ENCODE results near the gene ZNF488.

ZNF488 gene

DNA sequence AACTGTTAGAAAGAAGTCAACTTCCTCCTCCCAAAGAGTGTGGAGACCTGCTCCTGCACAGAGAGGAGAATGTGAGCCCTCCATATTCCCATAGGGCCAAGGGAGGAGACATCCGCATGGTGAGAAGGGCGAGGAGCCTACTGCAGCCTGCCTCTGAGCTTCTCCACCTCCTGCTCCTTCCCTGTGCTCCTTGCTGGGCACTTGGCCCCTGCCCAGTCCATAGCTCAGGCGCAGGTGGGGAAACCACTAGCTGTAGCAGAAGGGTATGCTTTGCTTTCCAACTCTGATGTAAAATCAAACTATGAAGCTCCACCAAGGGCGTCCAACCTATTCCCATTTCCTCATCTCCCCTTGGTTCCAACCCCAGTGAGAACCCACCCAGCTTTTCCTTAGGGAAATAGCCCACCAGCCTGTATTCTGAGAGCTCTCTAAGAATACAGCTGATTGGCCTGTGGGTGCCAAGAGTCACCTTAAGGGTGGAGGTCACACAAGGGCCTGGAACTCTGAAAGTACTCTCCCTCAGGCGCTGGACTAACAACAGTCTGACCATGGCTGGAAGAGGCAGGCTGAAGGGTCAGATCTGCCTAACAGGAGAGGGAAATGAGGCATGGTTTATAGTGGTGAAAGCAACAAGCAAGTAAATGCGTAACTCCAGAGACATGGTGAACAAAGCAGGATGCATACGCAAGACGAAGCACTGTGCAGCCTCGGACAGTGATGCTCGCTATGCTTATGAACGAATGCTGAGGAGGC, 13.9 kb downstream of the ZNF488 start:
- Histone ChIP-seq H3K36me3 (ENCODE audit: insufficient read depth, low read length) (no peaks in the 10 kb centered on the region), H3K27me3 (ENCODE audit: insufficient read depth, low read length) (no peaks in the 10 kb centered on the region), H3K9me3 (ENCODE audit: insufficient read depth, low read depth, low read length) (no peaks in the 10 kb centered on the region), H3K9ac (ENCODE audit: low read depth, low read length) (no peak overlapping the region), H3K4me3 (ENCODE audit: low read length) (no peak overlapping the region), H3K27ac (ENCODE audit: low read depth, low read length) (no peak overlapping the region), H3K4me1 (ENCODE audit: insufficient read depth, low read length) (peaks cover 3% of the 10 kb centered on the region; the same call in 1 of the 2 replicates)
- WGBS = 94% methylated on average over 11 of the region's 11 CpGs

DNA sequence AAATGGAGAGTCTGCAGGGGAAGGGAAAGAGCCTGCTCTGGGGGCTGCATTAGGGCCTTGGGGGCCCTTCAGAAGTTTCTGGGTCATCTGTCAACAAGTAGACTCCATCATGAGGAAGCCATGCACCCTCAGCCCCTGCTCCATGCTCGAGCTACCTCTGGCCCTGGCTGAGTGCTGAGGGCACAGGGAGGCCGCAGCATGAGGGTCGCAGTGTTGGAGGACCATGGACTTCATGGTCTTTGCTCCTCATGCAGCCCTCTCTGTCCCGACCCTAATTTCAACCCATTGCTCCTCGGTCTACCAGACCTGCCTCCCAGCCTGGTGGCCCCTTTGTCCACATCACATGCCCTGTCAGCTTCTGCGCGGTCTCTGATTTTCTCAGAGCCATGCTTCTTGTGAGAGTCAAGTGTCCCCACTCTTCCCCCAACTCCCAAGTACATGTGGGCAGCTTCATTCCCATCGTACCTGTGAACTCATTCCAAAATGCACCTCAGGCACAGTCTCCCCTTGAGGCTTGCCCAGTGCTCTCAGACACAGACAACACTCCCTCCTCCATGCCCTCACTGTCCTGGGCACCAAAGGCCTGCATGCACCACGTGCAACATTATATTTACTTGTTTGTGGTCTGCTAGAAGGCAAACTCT, 14.7 kb downstream of the ZNF488 start:
- WGBS = 95% methylated on average over 9 of the region's 9 CpGs
- Histone ChIP-seq H3K27me3 (ENCODE audit: insufficient read depth, low read length) (no peaks in the 10 kb centered on the region), H3K9me3 (ENCODE audit: insufficient read depth, low read depth, low read length) (no peaks in the 10 kb centered on the region), H3K27ac (ENCODE audit: low read depth, low read length) (no peak overlapping the region), H3K36me3 (ENCODE audit: insufficient read depth, low read length) (no peaks in the 10 kb centered on the region), H3K9ac (ENCODE audit: low read depth, low read length) (no peak overlapping the region), H3K4me3 (ENCODE audit: low read length) (no peak overlapping the region), H3K4me1 (ENCODE audit: insufficient read depth, low read length) (peaks cover 3% of the 10 kb centered on the region; the same call in 1 of the 2 replicates)

DNA sequence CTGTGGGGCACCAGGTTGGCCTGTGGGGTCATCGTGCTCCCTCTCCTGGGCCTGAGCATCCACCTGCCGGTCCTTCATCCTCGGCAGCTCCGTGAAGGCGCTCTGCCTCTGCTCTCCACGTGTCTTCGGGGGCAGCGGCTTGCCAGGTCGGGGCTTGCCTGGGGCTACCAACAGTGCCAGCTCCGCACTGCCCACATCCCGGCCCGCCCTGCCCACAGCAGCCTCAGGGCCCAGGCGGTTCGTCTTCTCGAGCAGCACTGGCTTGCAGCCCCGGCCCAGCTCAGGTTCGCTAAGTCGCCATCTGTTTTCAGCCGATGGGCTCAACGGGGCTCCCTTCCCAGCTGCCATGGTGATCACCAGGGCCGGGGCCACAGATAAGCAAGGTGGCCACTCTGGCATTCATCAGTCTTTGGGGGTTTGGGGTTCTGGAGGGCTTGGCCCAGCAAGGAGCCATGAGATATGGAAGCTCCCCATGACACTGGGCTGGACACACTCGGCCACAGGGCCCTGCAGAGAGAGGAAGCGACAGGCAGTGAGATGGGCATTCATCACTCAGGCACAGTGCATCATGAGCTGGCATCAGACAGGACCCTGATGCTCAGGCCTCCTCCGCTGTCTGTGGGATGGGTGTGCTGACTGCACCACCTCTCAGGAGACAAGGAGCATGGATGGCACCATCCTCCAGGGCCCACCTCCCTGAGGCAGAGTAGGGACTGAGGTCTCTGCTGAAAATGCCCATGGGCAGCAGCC, 15.5 kb downstream of the ZNF488 start:
- H3K36me3 ChIP-seq (ENCODE audit: insufficient read depth, low read length) = no peaks in the 10 kb centered on the region
- whole genome bisulfite sequencing = 95% methylated on average over 24 of the region's 24 CpGs
- no peak overlapping the region for H3K4me3 ChIP-seq (ENCODE audit: low read length)
- no peaks in the 10 kb centered on the region for H3K9me3 ChIP-seq (ENCODE audit: insufficient read depth, low read depth, low read length)
- no peak overlapping the region for H3K9ac ChIP-seq (ENCODE audit: low read depth, low read length)
- no peaks in the 10 kb centered on the region for H3K27me3 ChIP-seq (ENCODE audit: insufficient read depth, low read length)
- H3K27ac ChIP-seq (ENCODE audit: low read depth, low read length) = no peak overlapping the region
- H3K4me1 ChIP-seq (ENCODE audit: insufficient read depth, low read length) = peaks cover 7% of the 10 kb centered on the region; the same call in 1 of the 2 replicates

DNA sequence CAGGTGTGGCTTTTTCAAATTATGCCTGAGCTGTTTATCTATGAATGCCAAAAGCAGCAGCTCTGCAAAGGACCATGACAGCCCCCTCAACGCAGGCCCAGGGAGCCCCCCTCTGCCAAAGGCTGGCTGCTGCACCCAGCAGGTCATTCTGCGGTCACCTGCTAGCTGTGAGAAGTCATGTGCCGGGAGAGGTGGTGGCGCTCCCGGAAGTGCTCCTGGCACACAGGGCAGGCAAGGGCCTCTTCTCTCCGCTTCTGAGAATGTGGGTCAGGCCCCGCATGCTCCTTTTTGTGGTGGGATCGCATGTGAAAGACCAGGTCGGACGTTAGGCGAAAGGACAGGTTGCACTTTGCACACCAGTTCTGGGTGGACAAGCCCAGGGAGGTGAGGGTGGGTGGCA, 16.4 kb downstream of the ZNF488 start:
- Histone ChIP-seq H3K27me3 (ENCODE audit: insufficient read depth, low read length) (no peaks in the 10 kb centered on the region), H3K27ac (ENCODE audit: low read depth, low read length) (no peak overlapping the region), H3K4me3 (ENCODE audit: low read length) (no peak overlapping the region), H3K4me1 (ENCODE audit: insufficient read depth, low read length) (peaks cover 7% of the 10 kb centered on the region; the same call in 1 of the 2 replicates), H3K9ac (ENCODE audit: low read depth, low read length) (no peak overlapping the region), H3K36me3 (ENCODE audit: insufficient read depth, low read length) (no peaks in the 10 kb centered on the region), H3K9me3 (ENCODE audit: insufficient read depth, low read depth, low read length) (no peaks in the 10 kb centered on the region)
- whole genome bisulfite sequencing = 94% methylated on average over 11 of the region's 11 CpGs

DNA sequence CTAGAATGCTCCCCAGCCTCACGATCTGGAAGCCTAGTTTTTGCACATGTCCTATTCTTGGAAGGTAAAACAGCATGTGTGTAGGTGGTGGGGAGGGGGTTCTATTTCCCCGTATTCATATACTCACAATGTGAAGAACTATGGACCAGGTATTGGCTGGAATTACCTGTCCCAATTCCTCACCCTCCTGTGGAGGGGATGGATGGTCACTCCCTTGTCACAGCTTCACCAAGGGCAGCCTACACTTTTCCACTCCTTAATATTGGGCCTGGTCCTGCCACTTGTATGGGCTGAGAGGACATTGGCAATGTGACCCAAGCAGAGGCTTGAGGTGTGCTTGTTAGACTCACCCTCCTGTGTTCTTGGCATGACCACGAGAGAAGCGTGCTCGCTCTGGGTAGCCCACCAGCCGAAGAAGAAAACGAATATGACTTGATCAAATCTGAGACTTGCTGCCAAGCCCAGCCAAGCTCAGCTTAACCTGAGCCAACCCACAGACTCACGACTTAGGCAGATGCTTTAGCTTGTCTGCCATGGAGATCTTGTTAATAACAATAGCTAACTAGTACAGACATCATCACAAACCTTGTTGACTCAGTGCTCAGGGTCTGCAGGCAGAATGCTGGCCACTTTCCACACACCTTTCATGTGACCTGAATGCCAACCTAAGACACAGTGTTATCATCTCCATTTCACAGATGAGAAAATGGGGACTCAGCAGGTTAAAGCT, 17.2 kb downstream of the ZNF488 start:
- Histone ChIP-seq H3K9me3 (ENCODE audit: insufficient read depth, low read depth, low read length) (no peaks in the 10 kb centered on the region), H3K27me3 (ENCODE audit: insufficient read depth, low read length) (no peaks in the 10 kb centered on the region)
- WGBS = 91% methylated on average over 7 of the region's 8 CpGs

DNA sequence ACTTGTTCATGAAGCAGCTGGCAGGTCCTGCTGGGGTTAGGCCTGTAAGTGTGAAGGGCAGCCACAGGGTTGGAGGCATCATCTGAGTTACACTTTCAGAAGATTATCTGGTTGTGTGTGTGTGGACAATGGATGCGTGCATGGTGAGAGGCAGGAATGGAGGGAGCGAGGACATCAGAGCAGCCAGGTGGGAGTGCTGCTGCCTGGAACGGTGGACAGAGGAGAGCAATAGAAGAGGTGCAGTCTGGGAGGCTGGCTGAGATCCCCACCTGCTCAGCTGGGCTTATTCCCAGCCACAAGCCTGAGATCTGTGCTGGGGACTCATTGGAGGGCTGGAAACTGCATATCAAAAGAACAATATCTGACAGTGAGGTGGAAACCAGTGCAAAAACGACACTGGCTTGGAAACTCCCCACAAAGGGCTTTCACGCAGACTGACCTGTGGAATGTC, 17.9 kb downstream of the ZNF488 start:
- WGBS = 90% methylated on average over 5 of the region's 5 CpGs

More for the DNA sequence above, 17.2 kb downstream of the ZNF488 start:
- H3K27ac ChIP-seq (ENCODE audit: low read depth, low read length) = no peak overlapping the region
- H3K9ac ChIP-seq (ENCODE audit: low read depth, low read length) = no peak overlapping the region
- peaks cover 6% of the 10 kb centered on the region; the same call in 1 of the 2 replicates for H3K4me1 ChIP-seq (ENCODE audit: insufficient read depth, low read length)
- no peaks in the 10 kb centered on the region for H3K36me3 ChIP-seq (ENCODE audit: insufficient read depth, low read length)
- H3K4me3 ChIP-seq (ENCODE audit: low read length) = no peak overlapping the region

DNA sequence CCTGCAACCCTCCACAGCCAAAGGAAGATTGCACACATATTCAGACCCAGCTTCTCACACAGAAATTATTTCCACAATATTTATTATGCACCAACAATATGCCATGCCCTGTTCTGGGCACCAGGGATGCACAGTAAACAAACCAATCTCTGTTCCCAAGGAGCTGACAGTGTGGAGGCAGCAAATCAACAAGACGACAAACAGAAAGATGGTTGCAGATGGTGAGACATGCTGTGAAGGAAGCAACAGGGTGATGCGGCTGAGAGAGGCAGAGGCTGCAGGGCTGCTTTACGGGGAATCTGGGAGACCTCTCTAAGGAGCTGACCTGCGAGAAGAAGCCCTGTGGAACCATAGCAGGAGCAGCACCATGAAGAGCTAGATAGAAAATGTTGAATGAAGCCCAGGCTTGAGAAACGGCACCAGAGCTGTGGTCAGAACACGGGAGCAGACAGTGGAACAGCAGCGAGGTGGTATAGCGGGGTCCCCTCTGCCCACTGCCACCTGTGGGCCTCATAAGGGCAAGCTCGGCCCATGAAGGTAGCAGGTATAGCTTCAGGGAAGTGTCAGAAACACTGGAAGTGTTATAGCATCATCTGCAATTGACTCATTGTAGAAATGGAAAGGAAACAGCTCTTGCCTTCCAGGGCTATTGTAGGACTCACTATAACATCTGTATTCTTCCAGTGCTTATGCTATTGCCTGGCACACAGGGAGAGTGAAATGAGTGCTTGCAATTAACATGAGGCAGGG, 18.5 kb downstream of the ZNF488 start:
- Histone ChIP-seq H3K4me1 (ENCODE audit: insufficient read depth, low read length) (peaks cover 4% of the 10 kb centered on the region; the same call in 1 of the 2 replicates), H3K27ac (ENCODE audit: low read depth, low read length) (no peak overlapping the region), H3K9me3 (ENCODE audit: insufficient read depth, low read depth, low read length) (no peaks in the 10 kb centered on the region), H3K27me3 (ENCODE audit: insufficient read depth, low read length) (no peaks in the 10 kb centered on the region), H3K36me3 (ENCODE audit: insufficient read depth, low read length) (no peaks in the 10 kb centered on the region), H3K4me3 (ENCODE audit: low read length) (no peak overlapping the region), H3K9ac (ENCODE audit: low read depth, low read length) (no peak overlapping the region)
- 91% methylated on average over 9 of the region's 9 CpGs for WGBS

More for the DNA sequence above, 17.9 kb downstream of the ZNF488 start:
- no peaks in the 10 kb centered on the region for H3K27me3 ChIP-seq (ENCODE audit: insufficient read depth, low read length)
- H3K36me3 ChIP-seq (ENCODE audit: insufficient read depth, low read length) = no peaks in the 10 kb centered on the region
- no peak overlapping the region for H3K27ac ChIP-seq (ENCODE audit: low read depth, low read length)
- no peak overlapping the region for H3K9ac ChIP-seq (ENCODE audit: low read depth, low read length)
- peaks cover 4% of the 10 kb centered on the region; the same call in 1 of the 2 replicates for H3K4me1 ChIP-seq (ENCODE audit: insufficient read depth, low read length)
- H3K9me3 ChIP-seq (ENCODE audit: insufficient read depth, low read depth, low read length) = no peaks in the 10 kb centered on the region
- no peak overlapping the region for H3K4me3 ChIP-seq (ENCODE audit: low read length)

DNA sequence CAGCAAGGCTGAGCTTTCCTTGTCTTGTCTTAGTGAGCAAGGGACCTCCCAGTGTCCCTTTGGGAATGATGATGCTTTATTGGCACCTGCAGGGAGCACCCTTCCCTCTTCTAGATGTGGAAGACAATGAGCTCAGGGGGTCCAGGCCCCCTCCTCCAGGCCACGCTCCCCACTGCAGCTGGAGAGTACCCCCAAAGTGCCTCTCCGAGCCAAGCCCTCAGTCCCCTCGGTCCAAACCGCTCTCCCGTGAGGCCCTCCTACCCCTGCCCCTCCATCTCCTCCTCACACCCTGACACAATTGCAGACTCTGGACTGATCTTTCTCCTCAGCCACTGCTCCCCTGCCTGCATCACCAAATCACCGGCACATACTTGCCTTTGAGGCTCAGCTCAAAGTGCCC, 19.2 kb downstream of the ZNF488 start:
- Histone ChIP-seq H3K4me1 (ENCODE audit: insufficient read depth, low read length) (peaks cover 4% of the 10 kb centered on the region; the same call in 1 of the 2 replicates), H3K36me3 (ENCODE audit: insufficient read depth, low read length) (no peaks in the 10 kb centered on the region), H3K4me3 (ENCODE audit: low read length) (no peak overlapping the region), H3K27me3 (ENCODE audit: insufficient read depth, low read length) (no peaks in the 10 kb centered on the region), H3K27ac (ENCODE audit: low read depth, low read length) (no peak overlapping the region), H3K9ac (ENCODE audit: low read depth, low read length) (no peak overlapping the region), H3K9me3 (ENCODE audit: insufficient read depth, low read depth, low read length) (no peaks in the 10 kb centered on the region)
- 93% methylated on average over 6 of the region's 6 CpGs for WGBS

DNA sequence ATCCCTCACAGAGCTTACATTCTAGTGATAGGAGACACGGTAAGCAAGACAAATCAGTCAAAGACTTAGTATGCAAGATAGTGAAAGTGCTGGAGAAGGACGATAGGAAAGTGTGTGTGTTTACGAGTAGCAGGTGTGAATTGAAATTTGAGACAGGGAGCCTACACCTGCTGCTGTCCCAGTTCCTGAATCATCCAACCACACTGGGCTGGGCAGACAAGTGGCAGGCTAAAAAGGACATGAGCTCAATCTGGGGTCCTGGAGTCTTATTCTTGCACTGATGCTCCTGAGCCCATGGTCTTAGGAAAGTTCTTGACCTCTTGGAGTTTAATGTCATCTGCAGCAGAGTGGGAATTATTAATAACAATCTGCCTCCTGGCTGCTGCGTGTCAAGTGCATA, 19.7 kb downstream of the ZNF488 start:
- WGBS = 75% methylated on average over 4 of the region's 4 CpGs
- Histone ChIP-seq H3K4me3 (ENCODE audit: low read length) (no peak overlapping the region), H3K27me3 (ENCODE audit: insufficient read depth, low read length) (no peaks in the 10 kb centered on the region), H3K4me1 (ENCODE audit: insufficient read depth, low read length) (peaks cover 4% of the 10 kb centered on the region; the same call in 1 of the 2 replicates), H3K9me3 (ENCODE audit: insufficient read depth, low read depth, low read length) (no peaks in the 10 kb centered on the region), H3K9ac (ENCODE audit: low read depth, low read length) (no peak overlapping the region), H3K36me3 (ENCODE audit: insufficient read depth, low read length) (no peaks in the 10 kb centered on the region), H3K27ac (ENCODE audit: low read depth, low read length) (no peak overlapping the region)

DNA sequence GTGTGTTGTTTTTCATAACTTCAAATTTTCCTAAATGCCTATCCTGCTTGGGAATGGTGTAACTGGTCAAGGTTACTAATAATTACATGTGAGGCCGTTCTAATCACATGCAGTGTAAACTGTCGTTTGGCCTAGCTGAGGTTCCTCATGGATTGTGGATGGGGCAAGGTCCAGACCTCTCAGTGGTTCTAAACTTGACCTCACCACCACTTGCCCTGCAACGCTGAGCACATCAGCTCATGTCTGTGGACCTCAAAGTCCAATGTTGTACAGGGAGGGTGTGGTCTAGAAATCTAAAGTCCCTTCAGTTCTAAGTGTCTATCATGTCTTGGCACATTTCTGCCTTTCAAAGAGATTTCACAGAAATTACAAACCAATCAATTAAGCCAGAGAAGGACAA, 20.3 kb downstream of the ZNF488 start:
- no peaks in the 10 kb centered on the region for H3K9me3 ChIP-seq (ENCODE audit: insufficient read depth, low read depth, low read length)
- H3K4me3 ChIP-seq (ENCODE audit: low read length) = no peak overlapping the region
- H3K4me1 ChIP-seq (ENCODE audit: insufficient read depth, low read length) = peaks cover 4% of the 10 kb centered on the region; the same call in 1 of the 2 replicates
- 91% methylated on average over 3 of the region's 3 CpGs for WGBS
- H3K36me3 ChIP-seq (ENCODE audit: insufficient read depth, low read length) = no peaks in the 10 kb centered on the region
- no peaks in the 10 kb centered on the region for H3K27me3 ChIP-seq (ENCODE audit: insufficient read depth, low read length)
- H3K9ac ChIP-seq (ENCODE audit: low read depth, low read length) = no peak overlapping the region
- no peak overlapping the region for H3K27ac ChIP-seq (ENCODE audit: low read depth, low read length)
